Measurements from ENCODE around the gene ORC2. TPM values are rescaled to one million over a fixed set of nuclear protein-coding genes. Genes with fewer than 3 reads are reported as not detected.

ORC2 gene
- total RNA-seq, 1 experiment from 2014 or later: 34.0 TPM

DNA sequence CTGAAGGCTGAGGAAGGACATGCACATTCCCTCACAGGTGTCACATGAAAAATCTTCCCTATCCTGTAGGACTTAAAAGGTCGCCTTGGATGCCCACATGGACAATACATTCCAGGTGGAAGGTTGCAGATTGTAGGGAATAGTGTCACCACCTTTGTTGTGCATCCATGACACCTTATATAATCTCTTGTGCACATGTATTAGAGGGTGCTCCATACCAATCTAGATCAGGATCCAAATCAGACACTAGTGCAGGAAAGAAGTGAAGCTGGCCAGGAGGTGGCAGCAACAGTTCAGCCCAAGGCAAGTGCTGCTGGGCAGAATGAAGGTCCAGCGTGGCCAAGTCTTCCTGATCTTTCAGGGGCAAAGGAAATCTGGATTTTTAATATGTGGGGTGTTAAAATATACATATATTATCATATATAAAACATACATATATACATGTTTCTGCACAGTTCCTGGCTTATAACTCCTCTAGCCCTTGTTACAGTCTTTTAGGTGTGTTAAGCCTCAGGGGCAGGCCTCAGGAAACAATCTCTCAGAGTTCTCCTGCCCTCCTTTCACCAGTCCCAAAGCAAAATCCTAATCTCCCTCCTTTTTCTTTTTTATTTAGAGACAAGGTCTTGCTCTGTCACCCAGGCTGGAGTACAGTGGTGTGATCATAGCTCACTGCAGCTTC lies 57.7 kb downstream of the ORC2 start:
- H4K20me1 ChIP-seq (ENCODE audit: insufficient read depth): no peaks in the 10 kb centered on the region
- no peaks in the 10 kb centered on the region for H3K9me3 ChIP-seq (ENCODE audit: insufficient read depth, low read depth)
- H3K36me3 ChIP-seq (ENCODE audit: low read depth): peaks cover 13% of the 10 kb centered on the region
- no peaks in the 10 kb centered on the region for H3K79me2 ChIP-seq (ENCODE audit: low read depth)
- peak; percentile 46 to 64 for DNase-seq
- no peak overlapping the region for H3K4me2 ChIP-seq
- intact Hi-C loops (cut with micrococcal nuclease; ENCODE audit: unreplicated experiment): loop anchor here (1.0 kb wide), 3 partner anchors 164 to 272 kb away; no protein-coding TSS in a partner anchor
- POLR2A ChIA-PET (ENCODE audit: unreplicated experiment): interaction anchor here (0.6 to 0.7 kb wide), 2 partner anchors 125 to 163 kb away, joined by 3 to 4 read pairs; no protein-coding TSS in a partner anchor
- H3K9me2 ChIP-seq (ENCODE audit: insufficient read depth): no peaks in the 10 kb centered on the region
- H3K4me3 ChIP-seq: no peak overlapping the region
- H3K27me3 ChIP-seq (ENCODE audit: insufficient read depth, low read depth): no peaks in the 10 kb centered on the region
- peaks cover 35% of the 10 kb centered on the region for H3F3A ChIP-seq (ENCODE audit: insufficient read depth, low read depth)
- H3K27ac ChIP-seq: no peak overlapping the region
- no peak overlapping the region for H2AFZ ChIP-seq
- no peak for TF ChIP-seq EZH2 (IDR thresholded peaks at IDR 0.05; ENCODE audit: low read depth)
- TF ChIP-seq, protein P1, sequence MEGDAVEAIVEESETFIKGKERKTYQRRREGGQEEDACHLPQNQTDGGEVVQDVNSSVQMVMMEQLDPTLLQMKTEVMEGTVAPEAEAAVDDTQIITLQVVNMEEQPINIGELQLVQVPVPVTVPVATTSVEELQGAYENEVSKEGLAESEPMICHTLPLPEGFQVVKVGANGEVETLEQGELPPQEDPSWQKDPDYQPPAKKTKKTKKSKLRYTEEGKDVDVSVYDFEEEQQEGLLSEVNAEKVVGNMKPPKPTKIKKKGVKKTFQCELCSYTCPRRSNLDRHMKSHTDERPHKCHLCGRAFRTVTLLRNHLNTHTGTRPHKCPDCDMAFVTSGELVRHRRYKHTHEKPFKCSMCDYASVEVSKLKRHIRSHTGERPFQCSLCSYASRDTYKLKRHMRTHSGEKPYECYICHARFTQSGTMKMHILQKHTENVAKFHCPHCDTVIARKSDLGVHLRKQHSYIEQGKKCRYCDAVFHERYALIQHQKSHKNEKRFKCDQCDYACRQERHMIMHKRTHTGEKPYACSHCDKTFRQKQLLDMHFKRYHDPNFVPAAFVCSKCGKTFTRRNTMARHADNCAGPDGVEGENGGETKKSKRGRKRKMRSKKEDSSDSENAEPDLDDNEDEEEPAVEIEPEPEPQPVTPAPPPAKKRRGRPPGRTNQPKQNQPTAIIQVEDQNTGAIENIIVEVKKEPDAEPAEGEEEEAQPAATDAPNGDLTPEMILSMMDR (conservative IDR thresholded peaks at IDR 0.05): peak; percentile 75
- CTCF ChIA-PET: interaction anchor here (0.5 to 1.9 kb wide), 5 partner anchors 163 to 326 kb away, joined by 3 to 13 read pairs (median 4); no protein-coding TSS in a partner anchor
- no TSS peak for BruUV-seq (replicated peaks)
- no peaks in the 10 kb centered on the region for H3K4me1 ChIP-seq (replicated peaks; ENCODE audit: insufficient read depth)

DNA sequence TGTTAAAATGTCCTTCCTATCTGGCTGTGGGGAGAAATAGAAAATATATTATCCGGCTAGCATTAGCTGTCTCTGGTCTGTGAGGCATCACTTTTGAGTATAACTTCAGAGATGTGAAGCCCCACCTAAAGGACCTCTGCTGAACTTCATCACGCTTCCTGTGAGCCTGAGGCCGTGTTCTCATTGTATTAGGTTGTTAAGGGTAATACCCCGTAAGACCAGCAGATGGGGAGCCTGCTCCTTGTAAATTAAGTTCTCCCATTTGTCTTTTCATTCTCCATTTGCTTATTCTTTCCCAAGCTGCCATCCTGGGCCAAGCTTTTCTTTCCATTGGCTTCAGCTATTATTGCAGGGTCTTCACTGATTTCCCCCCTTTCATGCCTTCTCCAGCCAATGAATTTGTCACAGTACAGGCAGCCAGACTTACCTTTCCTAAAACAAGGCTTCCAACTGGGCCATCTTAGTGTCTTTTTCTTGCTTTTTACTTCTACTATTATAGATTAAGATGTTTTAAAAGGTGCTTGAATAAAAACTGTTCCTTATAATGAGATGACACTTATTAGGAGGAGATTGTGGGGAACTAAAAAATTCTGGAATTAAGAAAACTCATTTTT lies 61.9 kb downstream of the ORC2 start:
- peak; percentile 68 to 75 for DNase-seq
- no peak overlapping the region for H3K4me2 ChIP-seq
- peaks cover 30% of the 10 kb centered on the region for H3K36me3 ChIP-seq (ENCODE audit: low read depth)
- no peak overlapping the region for H3K27ac ChIP-seq
- ChIA-PET POLR2A (ENCODE audit: unreplicated experiment) (interaction anchor here (0.6 kb wide), 2 partner anchors 165 to 331 kb away, joined by 3 to 4 read pairs; no protein-coding TSS in a partner anchor), CTCF (interaction anchor here (0.6 to 1.2 kb wide), 2 partner anchors 167 to 282 kb away, joined by 3 to 9 read pairs; partner anchors contain the start of gene CASP10)
- intact Hi-C loops (cut with micrococcal nuclease; ENCODE audit: unreplicated experiment): loop anchor here (1.0 kb wide), 3 partner anchors 188 to 332 kb away; no protein-coding TSS in a partner anchor
- no peak overlapping the region for H3K4me3 ChIP-seq
- peaks cover 29% of the 10 kb centered on the region for H3F3A ChIP-seq (ENCODE audit: insufficient read depth, low read depth)
- TF ChIP-seq, protein P1 (conservative IDR thresholded peaks at IDR 0.05): peak; percentile 81
- no peak for TF ChIP-seq EZH2 (IDR thresholded peaks at IDR 0.05; ENCODE audit: low read depth)
- no peaks in the 10 kb centered on the region for H3K9me2 ChIP-seq (ENCODE audit: insufficient read depth)
- no peaks in the 10 kb centered on the region for H3K27me3 ChIP-seq (ENCODE audit: insufficient read depth, low read depth)
- no peak overlapping the region for H2AFZ ChIP-seq
- H3K9me3 ChIP-seq (ENCODE audit: insufficient read depth, low read depth): no peaks in the 10 kb centered on the region
- H4K20me1 ChIP-seq (ENCODE audit: insufficient read depth): no peaks in the 10 kb centered on the region
- no peaks in the 10 kb centered on the region for H3K4me1 ChIP-seq (replicated peaks; ENCODE audit: insufficient read depth)
- H3K79me2 ChIP-seq (ENCODE audit: low read depth): no peaks in the 10 kb centered on the region
- BruUV-seq (replicated peaks): no TSS peak

DNA sequence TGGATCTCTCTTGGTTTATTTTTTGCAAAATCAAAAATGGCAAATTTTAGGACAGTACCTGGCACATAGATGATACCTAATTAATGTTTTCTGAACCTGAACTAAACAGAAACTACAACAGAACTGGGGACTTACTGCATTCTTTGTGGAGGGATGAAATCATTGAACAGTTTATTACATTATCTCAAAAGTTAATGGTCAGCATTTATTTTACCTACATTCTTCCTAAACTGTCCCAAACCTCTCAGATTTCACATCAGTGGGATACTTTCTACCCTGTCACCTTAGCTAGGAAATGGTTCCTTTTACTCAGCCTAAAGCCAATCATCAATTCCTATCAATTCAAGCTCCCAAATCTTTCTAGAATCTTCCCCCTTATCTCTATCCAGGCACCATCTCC lies 64.0 kb downstream of the ORC2 start:
- intact Hi-C loops (cut with micrococcal nuclease; ENCODE audit: unreplicated experiment): no loop called here
- Histone ChIP-seq H3K9me2 (ENCODE audit: insufficient read depth) (no peaks in the 10 kb centered on the region), H3K79me2 (ENCODE audit: low read depth) (no peaks in the 10 kb centered on the region), H3K4me2 (no peak overlapping the region), H3K27ac (no peak overlapping the region), H3K27me3 (ENCODE audit: insufficient read depth, low read depth) (no peaks in the 10 kb centered on the region), H3K9me3 (ENCODE audit: insufficient read depth, low read depth) (no peaks in the 10 kb centered on the region), H3K36me3 (ENCODE audit: low read depth) (peaks cover 47% of the 10 kb centered on the region), H3K4me3 (no peak overlapping the region), H3F3A (ENCODE audit: insufficient read depth, low read depth) (peaks cover 21% of the 10 kb centered on the region), H4K20me1 (ENCODE audit: insufficient read depth) (no peaks in the 10 kb centered on the region), H3K4me1 (replicated peaks; ENCODE audit: insufficient read depth) (no peaks in the 10 kb centered on the region), H2AFZ (no peak overlapping the region)
- TF ChIP-seq, protein P1 (conservative IDR thresholded peaks at IDR 0.05): no peak
- TF ChIP-seq EZH2 (IDR thresholded peaks at IDR 0.05; ENCODE audit: low read depth): no peak
- no TSS peak for BruUV-seq (replicated peaks)
- no peak for DNase-seq
- CTCF ChIA-PET: no interaction called here
- POLR2A ChIA-PET (ENCODE audit: unreplicated experiment): no interaction called here
